ENCODE measurements around the gene MCUR1.
"Not testable (repeated sequence)": the region's sequence is repeated elsewhere in the genome, so short reads cannot be mapped to it uniquely, and the experiment has no call there.

MCUR1 gene

GRCh38 chr6:13814176-13814937 lies at the start of gene MCUR1:
TSS of gene MCUR1 (minus strand) at chr6:13814557. CDS start at chr6:13814429, 128 bp downstream.
- peak; percentile 94 for DNase-seq (ENCODE audit: low spot score)

- no peak for DNase-seq (ENCODE audit: low spot score)
Observed at GRCh38 chr6:13863699-13864155, 49.4 kb upstream of the MCUR1 start.

- DNase-seq (ENCODE audit: low spot score), result not testable (repeated sequence)
Observed at GRCh38 chr6:13860556-13861185, 46.3 kb upstream of the MCUR1 start.

GRCh38 chr6:13859871-13860555 lies 45.7 kb upstream of the MCUR1 start:
- no peak for DNase-seq (ENCODE audit: low spot score)

- no peak for DNase-seq (ENCODE audit: low spot score)
Observed at GRCh38 chr6:13854716-13855250, 40.4 kb upstream of the MCUR1 start.

- DNase-seq (ENCODE audit: low spot score), result no peak
Observed at GRCh38 chr6:13853871-13854270, 39.5 kb upstream of the MCUR1 start.

GRCh38 chr6:13851803-13852202 lies 37.4 kb upstream of the MCUR1 start:
- no peak for DNase-seq (ENCODE audit: low spot score)

- DNase-seq (ENCODE audit: low spot score), result no peak
Observed at GRCh38 chr6:13851330-13851729, 37.0 kb upstream of the MCUR1 start.

GRCh38 chr6:13850690-13851089 lies 36.3 kb upstream of the MCUR1 start:
- DNase-seq (ENCODE audit: low spot score), result not testable (repeated sequence)

GRCh38 chr6:13848522-13849150 lies 34.3 kb upstream of the MCUR1 start:
- DNase-seq (ENCODE audit: low spot score), result no peak

GRCh38 chr6:13847326-13848050 lies 33.1 kb upstream of the MCUR1 start:
- no peak for DNase-seq (ENCODE audit: low spot score)

GRCh38 chr6:13846841-13847240 lies 32.5 kb upstream of the MCUR1 start:
- DNase-seq (ENCODE audit: low spot score), result no peak

GRCh38 chr6:13841936-13842335 lies 27.6 kb upstream of the MCUR1 start:
- DNase-seq (ENCODE audit: low spot score), result no peak

GRCh38 chr6:13838616-13839015 lies 24.3 kb upstream of the MCUR1 start:
- DNase-seq (ENCODE audit: low spot score), result no peak

- DNase-seq (ENCODE audit: low spot score), result no peak
Observed at GRCh38 chr6:13836170-13836569, 21.8 kb upstream of the MCUR1 start.

- no peak for DNase-seq (ENCODE audit: low spot score)
Observed at GRCh38 chr6:13834790-13835189, 20.4 kb upstream of the MCUR1 start.

GRCh38 chr6:13834018-13834417 lies 19.7 kb upstream of the MCUR1 start:
- not testable (repeated sequence) for DNase-seq (ENCODE audit: low spot score)

- no peak for DNase-seq (ENCODE audit: low spot score)
Observed at GRCh38 chr6:13832778-13833177, 18.4 kb upstream of the MCUR1 start.

- no peak for DNase-seq (ENCODE audit: low spot score)
Observed at GRCh38 chr6:13831615-13832014, 17.3 kb upstream of the MCUR1 start.

- DNase-seq (ENCODE audit: low spot score), result no peak
Observed at GRCh38 chr6:13830803-13831202, 16.4 kb upstream of the MCUR1 start.

- not testable (repeated sequence) for DNase-seq (ENCODE audit: low spot score)
Observed at GRCh38 chr6:13829419-13829818, 15.1 kb upstream of the MCUR1 start.
